ENCODE measurements around the gene IGFN1.

IGFN1 gene

DNA sequence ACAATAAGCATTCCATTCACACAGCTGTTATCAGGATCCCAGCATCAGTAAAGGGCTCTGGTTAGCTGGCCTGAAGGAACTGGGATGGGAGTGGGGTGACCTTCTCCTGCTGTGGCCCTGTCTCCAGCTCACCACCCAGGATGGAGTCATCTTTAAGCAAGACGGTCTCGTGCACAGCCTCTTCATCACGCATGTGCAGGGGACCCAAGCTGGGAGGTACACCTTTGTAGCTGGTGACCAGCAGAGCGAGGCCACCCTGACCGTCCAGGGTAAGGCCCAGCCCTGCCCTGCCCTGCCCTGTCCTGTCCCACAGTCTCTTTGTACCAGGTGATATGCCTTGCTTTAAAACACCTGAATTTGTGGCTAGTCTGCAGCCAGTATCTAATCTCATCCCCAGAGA lies 24.3 kb downstream of the IGFN1 start:
- intact Hi-C loops (cut with DNase I): no loop called here
- peak in 2 of 10 donors; percentile 40 to 57 for DNase-seq

DNA sequence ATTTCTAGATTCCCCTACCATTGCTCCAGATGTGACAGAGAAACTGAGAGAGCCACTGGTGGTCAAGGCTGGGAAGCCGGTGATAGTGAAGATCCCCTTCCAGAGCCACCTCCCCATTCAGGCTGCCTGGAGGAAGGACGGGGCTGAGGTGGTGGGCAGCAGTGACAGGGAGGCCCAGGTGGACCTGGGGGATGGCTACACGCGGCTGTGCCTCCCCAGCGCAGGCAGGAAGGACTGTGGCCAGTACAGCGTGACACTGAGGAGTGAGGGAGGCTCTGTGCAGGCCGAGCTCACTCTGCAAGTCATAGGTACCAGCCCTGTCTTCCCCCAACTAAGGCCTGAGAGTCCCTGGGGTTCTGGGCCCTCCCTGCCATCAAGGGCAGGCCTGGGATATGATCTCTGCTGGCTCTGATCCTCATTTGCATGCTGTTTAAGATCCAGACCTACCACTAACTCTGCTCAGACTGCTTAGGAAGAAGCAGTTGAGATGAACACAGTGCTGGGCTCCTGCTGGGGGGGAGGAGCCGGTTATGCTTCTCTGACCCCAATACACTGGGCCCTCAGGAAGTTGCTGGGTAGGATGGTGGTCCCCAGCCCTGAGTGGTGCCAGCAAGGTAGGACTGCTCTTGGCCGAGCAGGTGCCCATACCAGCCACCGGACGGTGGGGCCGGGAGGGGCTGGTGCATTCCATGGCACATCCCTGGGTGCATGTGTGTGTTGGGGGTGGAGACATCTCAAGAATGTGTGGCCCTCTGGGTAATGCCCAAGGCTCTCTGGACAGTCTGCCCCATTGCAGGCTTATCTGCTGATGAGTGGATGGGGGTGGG lies 25.1 kb downstream of the IGFN1 start:
- peak in 1 of 10 donors; percentile 59 for DNase-seq
- intact Hi-C loops (cut with DNase I): no loop called here

DNA sequence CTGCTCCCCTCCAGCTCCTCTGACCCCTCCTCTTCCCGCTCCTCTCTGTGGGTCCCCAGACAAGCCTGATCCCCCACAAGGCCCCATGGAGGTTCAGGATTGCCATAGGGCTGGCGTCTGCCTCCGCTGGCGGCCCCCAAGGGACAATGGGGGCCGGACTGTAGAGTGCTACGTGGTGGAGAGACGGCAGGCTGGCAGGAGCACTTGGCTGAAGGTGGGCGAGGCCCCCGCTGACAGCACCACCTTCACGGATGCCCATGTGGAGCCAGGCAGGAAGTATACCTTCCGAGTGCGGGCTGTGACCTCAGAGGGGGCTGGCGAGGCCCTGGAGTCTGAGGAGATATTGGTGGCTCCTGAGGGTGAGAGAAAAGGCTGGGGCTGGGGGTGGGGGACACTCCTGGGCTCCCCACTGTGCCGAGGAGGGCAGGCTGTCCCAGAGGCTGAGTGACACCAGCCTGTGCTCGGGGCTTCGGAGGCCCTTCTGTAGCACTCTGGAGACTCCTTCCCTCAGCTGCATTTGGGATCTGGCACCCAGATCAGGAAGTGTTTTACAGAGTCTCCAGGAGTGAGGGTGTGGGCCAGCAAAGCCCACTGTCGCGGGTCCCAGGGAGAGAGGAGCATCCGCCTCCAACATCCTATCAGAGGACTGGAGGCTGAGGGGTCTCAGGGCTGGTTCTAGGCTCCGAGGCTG lies 25.9 kb downstream of the IGFN1 start:
- DNase-seq: peak in 1 of 10 donors; percentile 42
- intact Hi-C loops (cut with DNase I): no loop called here

DNA sequence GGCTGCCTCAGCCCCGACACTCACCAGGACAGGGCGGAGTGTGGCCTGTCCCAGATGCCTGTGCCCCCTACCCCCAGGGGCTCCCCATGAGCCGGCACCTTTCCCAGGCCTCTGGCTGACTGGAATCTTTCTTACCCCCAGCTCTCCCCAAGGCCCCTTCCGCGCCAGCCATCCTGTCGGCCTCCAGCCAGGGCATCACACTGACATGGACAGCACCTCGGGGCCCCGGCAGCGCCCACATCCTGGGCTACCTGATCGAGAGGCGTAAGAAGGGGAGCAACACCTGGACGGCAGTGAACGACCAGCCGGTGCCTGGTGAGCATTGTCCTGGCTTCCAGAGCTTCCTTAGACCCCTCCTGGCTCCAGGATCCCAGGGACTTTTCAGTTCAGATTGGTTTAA lies 26.5 kb downstream of the IGFN1 start:
- intact Hi-C loops (cut with DNase I): no loop called here
- peak in 1 of 10 donors; percentile 75 for DNase-seq

DNA sequence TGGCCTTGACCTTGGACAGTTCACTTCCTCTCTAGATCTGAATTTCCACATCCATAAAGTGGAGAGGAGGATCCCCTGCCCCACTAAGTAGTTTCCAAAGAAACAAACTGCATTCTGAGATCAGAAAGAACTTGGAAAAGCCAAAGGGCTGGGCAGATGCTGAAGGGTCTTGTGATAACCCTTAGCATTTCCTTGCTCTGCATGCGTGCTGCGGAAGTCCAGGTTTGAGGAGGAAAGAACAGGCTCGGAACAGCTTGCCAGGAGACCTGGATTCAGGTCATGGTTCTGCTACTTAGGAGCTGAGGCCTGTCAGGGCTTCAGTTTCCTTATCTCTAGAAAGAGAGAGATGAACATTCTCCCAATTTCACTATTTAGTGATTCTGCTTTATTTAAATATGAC lies 27.2 kb downstream of the IGFN1 start:
- intact Hi-C loops (cut with DNase I): no loop called here
- peak in 1 of 10 donors; percentile 8 for DNase-seq

DNA sequence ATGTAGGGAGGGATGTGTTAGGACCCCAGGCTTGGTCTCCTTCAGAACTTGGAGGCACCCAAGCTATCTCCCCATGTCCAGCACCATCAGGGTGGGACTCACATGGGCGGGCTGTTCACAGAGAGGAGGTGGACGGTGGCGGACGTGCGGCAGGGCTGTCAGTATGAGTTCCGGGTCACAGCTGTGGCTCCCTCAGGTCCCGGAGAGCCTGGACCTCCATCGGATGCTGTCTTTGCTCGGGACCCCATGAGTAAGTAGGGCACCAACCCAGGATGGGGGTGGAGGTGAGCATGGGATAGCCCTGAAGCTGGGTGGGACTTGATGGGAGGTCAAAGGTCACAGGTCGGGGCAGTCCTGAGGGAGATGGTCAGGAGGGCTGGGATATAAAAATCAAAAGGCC lies 27.8 kb downstream of the IGFN1 start:
- peak in 1 of 10 donors; percentile 68 for DNase-seq
- intact Hi-C loops (cut with DNase I): no loop called here

DNA sequence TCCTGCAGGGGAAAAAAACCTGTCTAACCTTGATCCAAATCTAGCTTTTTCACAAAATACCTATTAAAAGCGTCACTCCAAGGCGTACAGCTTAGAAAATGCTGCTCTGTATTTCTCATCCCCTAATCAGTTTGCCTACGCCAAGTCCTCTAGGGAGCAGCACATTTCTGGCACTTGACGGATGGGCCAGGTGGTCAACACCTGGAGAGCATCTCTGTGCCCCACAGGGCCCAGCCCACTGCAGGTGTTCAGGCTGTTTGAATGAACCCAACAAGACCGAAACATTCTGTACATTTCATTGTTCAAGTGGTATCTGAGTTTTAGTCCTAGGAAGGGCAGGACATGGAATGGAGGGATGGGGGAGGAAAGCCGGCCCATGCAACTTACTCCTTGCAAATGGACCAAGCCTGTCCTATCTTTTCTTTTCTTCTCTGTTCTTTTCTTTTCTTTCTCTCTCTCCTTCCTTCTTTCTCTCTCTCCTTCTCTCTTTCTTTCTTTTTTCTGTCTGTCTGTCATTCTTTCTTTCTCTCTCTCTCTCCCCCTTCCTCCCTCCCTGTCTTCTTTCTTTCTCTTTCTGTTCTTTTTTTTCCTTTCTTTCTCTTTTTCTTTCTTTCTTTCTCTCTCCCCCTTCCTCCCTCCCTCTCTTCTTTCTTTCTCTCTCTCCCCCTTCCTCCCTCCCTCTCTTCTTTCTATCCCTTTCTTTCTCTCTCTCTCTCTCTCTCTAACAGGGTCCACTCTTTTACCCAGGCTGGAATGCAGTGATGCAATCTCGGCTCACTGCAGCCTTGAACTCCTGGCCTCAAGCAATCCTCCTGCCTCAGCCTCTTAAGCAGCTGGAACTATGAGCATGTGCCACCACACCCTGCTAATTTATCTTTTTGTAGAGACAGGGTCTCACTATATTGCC lies 29.1 kb downstream of the IGFN1 start:
- intact Hi-C loops (cut with DNase I): no loop called here
- DNase-seq: peak in 2 of 10 donors; percentile 26 to 37

DNA sequence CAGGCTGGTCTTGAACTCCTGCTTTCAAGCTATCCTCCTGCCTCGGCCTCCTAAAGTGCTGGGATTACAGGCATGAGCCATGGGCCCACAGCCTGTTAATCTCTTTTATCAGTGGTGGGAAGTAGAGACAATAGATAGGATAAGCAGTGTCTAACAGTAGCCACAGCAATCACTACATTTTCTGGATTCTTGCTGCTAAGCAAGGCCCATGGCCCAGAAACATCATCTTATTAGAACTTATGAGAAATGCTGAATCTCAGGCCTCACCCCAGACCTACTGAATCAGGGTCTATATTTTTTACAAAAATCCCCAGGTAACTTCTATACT lies 29.7 kb downstream of the IGFN1 start:
- intact Hi-C loops (cut with DNase I): no loop called here

DNA sequence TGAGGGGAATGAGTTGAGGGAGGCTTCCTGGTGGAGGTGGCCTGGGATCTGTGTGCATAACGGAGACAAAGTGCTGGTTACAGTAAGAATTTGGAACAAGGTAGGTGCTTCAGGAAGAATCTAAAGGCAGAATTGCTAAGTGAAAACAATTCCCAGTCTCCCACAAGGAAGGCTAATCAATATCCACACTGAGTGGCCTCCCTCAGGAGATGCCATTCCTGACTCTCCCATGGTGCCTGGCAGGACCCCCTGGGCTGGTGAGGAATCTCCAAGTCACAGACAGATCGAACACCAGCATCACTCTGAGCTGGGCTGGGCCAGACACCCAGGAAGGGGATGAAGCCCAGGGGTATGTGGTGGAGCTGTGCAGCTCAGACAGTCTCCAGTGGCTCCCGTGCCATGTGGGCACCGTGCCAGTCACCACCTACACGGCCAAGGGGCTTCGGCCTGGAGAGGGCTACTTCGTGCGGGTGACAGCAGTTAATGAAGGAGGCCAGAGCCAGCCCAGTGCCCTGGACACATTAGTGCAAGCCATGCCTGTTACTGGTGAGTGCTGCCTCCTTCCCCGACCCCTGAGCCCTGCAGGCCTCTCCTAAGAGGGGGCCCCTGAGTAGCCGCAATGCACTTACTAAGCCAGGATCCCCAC lies 30.7 kb downstream of the IGFN1 start:
- intact Hi-C loops (cut with DNase I): no loop called here
- peak in 2 of 10 donors; percentile 64 to 83 for DNase-seq

More for the DNA sequence above, 29.7 kb downstream of the IGFN1 start:
- no peak for DNase-seq

DNA sequence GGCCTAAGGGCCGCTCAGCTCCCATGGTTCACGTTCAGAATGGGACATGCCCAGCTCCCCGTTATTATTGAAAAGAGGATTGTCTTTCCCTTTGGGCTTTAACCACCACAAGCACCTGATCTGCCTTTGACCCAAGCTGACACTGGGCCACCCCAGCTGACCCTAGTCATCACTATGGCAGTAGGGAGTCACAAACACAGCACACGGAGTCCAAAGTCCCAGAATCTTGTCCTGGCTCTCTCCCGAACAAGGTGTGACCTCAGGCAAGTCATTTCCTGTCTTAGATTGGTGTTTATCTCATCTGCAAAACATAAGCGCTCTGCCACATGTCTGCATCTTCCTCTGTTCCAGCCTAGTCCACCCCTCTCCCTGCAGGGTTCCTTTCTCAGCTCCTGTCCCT lies 31.5 kb downstream of the IGFN1 start:
- peak in 1 of 10 donors; percentile 44 for DNase-seq
- intact Hi-C loops (cut with DNase I): no loop called here

DNA sequence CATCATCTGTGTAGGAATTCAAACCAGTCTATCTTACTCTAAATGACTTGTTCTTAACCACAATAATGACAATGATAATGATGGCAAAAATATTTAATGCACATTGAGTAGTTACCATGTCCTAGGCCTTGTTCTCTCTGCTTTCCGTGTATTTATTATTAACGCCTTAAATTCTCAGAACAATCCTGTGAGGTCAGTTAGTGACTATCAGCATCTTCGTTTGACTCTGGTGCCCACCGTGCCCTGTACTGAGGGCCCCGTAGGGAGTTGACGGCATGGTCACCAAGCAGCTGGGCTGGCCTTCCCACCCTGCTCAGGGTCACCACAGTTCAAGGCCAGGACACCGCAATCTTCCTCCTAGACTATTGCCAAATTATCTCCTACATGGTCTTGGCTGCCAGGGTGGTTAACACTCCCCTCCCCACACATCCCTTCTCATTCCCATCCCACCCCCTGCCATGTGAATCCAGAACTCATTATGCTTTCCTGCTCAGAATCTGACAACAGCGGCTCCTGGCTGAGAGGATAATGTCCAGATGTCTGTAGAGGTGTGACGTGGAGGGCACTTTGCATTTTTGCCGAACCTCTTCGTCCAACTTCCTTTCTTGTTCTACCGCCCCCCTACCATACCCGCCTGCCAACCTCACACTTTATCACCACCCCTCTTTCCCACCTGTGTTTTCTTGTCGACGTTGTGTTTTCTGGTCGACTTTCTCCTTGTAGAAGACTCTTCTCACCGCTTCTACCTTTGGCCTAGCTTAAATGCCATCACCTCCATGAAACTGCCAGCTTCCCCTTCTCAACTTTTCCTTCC lies 33.4 kb downstream of the IGFN1 start:
- intact Hi-C loops (cut with DNase I): no loop called here
- DNase-seq: peak in 2 of 10 donors; percentile 24 to 51

DNA sequence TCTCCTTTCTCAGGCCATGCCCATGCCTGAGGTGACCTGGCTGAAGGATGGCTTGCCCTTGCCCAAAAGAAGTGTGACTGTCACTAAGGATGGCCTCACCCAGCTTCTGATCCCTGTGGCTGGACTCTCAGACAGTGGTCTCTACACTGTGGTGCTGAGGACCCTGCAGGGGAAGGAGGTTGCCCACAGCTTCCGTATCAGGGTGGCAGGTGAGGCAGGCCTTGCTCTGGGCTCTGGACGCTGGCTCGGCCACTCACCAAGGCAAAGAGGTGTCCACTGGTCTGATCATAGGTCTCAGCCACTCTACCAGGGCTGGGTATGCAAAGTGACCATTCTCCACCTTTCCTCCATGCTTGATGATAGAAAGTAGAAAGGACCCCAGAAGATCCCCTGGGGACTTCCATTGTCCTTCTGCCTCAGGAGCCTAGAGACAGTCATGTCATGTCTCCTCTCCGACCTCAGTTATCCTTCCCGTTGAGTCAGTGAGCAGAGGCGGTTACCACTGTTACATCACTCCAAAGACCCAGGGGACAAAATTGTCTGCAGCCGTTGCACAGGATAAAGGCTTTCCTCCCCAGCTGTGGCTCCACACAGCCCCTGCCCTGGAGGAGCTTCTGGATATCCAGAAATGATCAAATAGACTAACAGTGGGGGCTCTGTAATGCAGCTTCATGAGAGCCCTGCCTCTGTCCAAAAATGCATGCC lies 34.2 kb downstream of the IGFN1 start:
- peak in 1 of 10 donors; percentile 67 for DNase-seq
- intact Hi-C loops (cut with DNase I): no loop called here

DNA sequence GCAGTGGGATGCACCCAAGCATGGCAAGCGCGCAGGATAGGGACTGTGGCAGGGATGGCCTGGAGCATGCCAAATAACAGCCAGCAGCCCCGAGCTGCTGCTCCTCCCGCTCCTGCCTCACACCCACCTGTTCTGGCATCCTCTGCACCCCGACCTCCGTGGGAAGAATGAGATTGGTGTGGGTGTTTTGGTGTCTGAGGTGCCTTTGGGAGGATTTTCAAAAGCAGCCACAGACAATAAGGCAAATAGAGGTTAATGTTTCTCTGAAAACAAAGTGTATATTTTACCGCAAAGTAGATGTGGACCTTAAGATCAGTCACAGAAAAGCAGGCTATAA lies 35.5 kb downstream of the IGFN1 start:
- intact Hi-C loops (cut with DNase I): no loop called here
- no peak for DNase-seq

DNA sequence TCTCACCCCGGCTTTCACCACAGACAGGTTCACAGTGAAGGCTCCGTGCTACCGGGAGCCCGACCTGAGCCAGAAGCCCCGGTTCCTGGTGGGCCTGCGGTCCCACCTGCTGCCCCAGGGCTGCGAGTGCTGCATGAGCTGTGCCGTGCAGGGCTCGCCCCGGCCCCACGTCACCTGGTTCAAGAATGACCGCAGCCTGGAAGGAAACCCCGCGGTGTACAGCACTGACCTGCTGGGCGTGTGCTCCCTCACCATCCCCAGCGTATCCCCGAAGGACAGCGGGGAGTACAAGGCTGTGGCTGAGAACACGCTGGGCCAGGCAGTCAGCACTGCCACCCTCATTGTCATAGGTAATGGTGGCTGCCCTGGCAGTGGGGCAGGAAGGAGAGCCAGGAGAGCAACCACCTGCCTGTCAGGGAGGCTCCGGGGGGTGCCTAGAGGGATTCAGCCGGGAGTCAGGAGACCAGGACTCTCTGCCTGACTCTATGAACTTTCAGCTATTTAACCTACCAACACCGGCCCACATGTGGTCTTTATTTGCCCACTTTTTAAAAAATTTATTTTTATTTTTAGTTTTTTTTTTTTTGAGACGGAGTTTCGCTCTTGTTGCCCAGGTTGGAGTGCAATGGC lies 36.4 kb downstream of the IGFN1 start:
- DNase-seq: peak in 2 of 10 donors; percentile 68 to 77

DNA sequence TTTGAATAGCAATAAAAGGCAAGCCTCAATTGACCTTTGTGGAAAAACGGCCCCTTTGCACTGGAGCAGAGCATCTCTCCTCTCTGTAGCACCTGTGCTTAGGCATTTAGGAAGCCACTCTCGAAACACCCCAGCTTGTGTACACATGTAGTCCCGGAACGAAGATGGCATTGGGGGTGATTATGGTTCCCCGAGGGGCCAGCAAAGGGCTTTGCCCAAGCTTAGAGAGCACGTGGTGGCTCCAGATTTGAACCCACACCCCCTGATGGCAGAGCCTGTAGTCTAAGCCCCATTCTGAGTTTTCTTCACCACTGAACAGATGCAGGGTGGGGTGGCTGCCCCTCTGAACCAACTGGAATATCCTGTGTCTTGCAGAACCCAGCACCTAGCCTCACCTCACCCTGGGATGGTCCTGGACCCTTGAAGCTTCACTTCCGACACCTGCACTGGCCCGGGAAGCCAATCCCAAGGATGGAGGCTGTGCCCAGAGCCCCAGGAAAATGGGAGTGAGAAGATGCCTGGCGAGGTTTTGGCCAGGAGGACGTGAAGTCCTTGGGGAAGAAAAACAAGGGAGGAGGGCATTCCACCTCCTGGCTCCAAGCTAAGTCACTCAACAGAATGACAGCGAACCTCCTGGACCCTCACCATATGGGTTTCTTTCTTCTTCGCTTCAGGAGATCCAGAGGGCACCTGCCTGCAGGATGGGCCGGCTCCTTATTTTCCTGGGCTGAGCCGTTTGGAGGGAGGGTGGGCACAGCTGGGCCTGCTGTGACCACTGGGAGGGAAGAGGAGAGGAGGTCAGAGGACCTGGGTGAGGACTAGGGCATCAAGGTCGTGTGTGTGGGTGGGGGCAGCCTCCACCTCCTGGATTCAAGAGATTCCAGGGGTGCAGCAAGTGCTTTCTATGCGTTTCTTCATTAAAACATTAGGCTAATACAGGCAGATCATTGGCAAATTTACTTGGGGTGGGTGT lies 37.7 kb downstream of the IGFN1 start:
- intact Hi-C loops (cut with DNase I): no loop called here
- DNase-seq: peak in 1 of 10 donors; percentile 71

More for the DNA sequence above, 36.4 kb downstream of the IGFN1 start:
- intact Hi-C loops (cut with DNase I): no loop called here

DNA sequence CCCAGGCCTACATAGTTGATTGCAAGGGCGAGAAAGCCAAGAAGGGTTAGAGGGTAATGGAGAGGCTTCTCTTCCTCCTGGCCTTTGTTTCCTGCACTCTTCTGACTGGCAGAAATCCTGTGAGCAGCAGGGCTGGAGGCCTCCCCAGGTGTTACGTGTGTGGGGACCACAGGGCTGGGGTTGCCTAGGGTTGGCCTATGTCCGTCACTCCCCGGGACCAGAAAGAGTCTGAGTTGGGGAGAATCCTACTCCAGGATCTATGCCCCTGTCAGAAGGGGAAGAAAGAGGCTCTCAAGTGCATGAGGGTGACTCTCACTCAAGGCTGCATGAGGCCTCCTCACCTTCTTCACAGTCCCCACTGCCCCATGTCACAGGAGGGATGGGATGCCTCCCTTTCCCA lies 38.5 kb downstream of the IGFN1 start:
- intact Hi-C loops (cut with DNase I): no loop called here
- peak in 1 of 10 donors; percentile 63 for DNase-seq

Measured in posterior cingulate gyrus (tissue), 11 donors.